Daoy (cell line): ENCODE measurements around the gene SFMBT2. TPM values are rescaled to one million over a fixed set of nuclear protein-coding genes. Genes with fewer than 3 reads are reported as not detected.

Experiments used
- DNase-seq: peaks from one replicate; pipeline ENCODE4 v3.0.0-alpha.2; 2015; ENCODE audit warnings: low read depth
- total RNA-seq: library from RNA; depleted of rRNA; stranded (reverse); fragments of >200 nt; shearing (Covaris generic); gene quantifications from 2 replicates; pipeline ENCODE4 v1.2.3, GENCODE V29; 2014

The SFMBT2 gene
- total RNA-seq, 1 experiment from 2014 or later = 4.6 TPM

- no peak for DNase-seq
These were observed 14.9 kb upstream of the SFMBT2 start for GRCh38 chr10:7425691-7426090.

- DNase-seq = no peak
These were observed 14.1 kb upstream of the SFMBT2 start for GRCh38 chr10:7424919-7425318.

GRCh38 chr10:7424315-7424714 is 13.5 kb upstream of the SFMBT2 start:
- DNase-seq = peak; percentile 22

- no peak for DNase-seq
These were observed 12.7 kb upstream of the SFMBT2 start for GRCh38 chr10:7423521-7423920.

- no peak for DNase-seq
These were observed 10.7 kb upstream of the SFMBT2 start for GRCh38 chr10:7421526-7421925.

- no peak for DNase-seq
These were observed 9.2 kb upstream of the SFMBT2 start for GRCh38 chr10:7419998-7420397.

- DNase-seq = no peak
These were observed 7.0 kb upstream of the SFMBT2 start for GRCh38 chr10:7417807-7418206.

GRCh38 chr10:7417103-7417623 is 6.3 kb upstream of the SFMBT2 start:
- no peak for DNase-seq

GRCh38 chr10:7414766-7415165 is 3.9 kb upstream of the SFMBT2 start:
- no peak for DNase-seq

GRCh38 chr10:7412928-7413282 is 2.1 kb upstream of the SFMBT2 start:
- DNase-seq = no peak

- peak; percentile 13 for DNase-seq
These were observed 1.5 kb upstream of the SFMBT2 start for GRCh38 chr10:7412237-7412927.

- DNase-seq = no peak
These were observed 866 bp upstream of the SFMBT2 start for GRCh38 chr10:7411671-7412128.

- DNase-seq = peak; percentile 25
These were observed 453 bp downstream of the SFMBT2 start for GRCh38 chr10:7410301-7410861.

- peak; percentile 18 for DNase-seq
These were observed 1.1 kb downstream of the SFMBT2 start for GRCh38 chr10:7409732-7410168.

GRCh38 chr10:7409045-7409731 is 1.6 kb downstream of the SFMBT2 start:
- peak; percentile 35 for DNase-seq

- peak; percentile 62 for DNase-seq
These were observed 2.4 kb downstream of the SFMBT2 start for GRCh38 chr10:7408291-7409044.

GRCh38 chr10:7407368-7408290 is 3.2 kb downstream of the SFMBT2 start:
- DNase-seq = no peak

GRCh38 chr10:7406712-7407333 is 4.0 kb downstream of the SFMBT2 start:
- DNase-seq = no peak

GRCh38 chr10:7405637-7406036 is 5.2 kb downstream of the SFMBT2 start:
- DNase-seq = peak; percentile 12

GRCh38 chr10:7403620-7404019 is 7.2 kb downstream of the SFMBT2 start:
- no peak for DNase-seq
